A172 (cell line): Measurements from ENCODE around the gene PSMD5. TPM values are rescaled to one million over a fixed set of nuclear protein-coding genes. Genes with fewer than 3 reads are reported as not detected.
A peak's percentile ranks its signal among the peaks of the same experiment; 100 is the strongest.
"Not testable (repeated sequence)": the region's sequence is repeated elsewhere in the genome, so short reads cannot be mapped to it uniquely, and the experiment has no call there.

Source experiments
- DNase-seq: peaks from one replicate; pipeline ENCODE4 v3.0.0-alpha.2; 2015; ENCODE audit warnings: low spot score
- total RNA-seq: library from RNA; depleted of rRNA; stranded (reverse); fragments of >200 nt; shearing (Covaris generic); gene quantifications from 2 replicates; pipeline ENCODE4 v1.2.3, GENCODE V29; 2014

PSMD5 gene
- total RNA-seq, 1 experiment from 2014 or later = 65.9 TPM

GRCh38 chr9:120807607-120808379 lies 34.9 kb downstream of the PSMD5 start:
- no peak for DNase-seq

GRCh38 chr9:120804784-120805363 lies 37.8 kb downstream of the PSMD5 start:
- not testable (repeated sequence) for DNase-seq

DNA sequence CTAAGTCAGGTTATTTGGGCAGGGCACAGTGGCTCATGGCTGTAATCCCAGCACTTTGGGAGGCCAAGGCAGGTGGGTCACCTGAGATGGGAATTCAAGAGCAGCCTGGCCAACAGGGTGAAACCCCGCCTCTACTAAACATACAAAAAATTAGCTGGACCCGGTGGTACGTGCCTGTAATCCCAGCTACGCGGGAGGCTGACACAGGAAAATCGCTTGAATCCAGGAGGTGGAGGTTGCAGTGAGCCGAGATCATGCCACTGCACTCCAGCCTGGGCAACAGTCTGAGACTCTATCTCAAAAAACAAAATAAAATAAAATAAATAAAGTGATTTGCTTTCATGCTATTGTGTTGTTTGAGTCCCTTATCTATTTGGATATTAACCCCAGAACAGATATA lies 41.3 kb downstream of the PSMD5 start:
- no peak for DNase-seq

DNA sequence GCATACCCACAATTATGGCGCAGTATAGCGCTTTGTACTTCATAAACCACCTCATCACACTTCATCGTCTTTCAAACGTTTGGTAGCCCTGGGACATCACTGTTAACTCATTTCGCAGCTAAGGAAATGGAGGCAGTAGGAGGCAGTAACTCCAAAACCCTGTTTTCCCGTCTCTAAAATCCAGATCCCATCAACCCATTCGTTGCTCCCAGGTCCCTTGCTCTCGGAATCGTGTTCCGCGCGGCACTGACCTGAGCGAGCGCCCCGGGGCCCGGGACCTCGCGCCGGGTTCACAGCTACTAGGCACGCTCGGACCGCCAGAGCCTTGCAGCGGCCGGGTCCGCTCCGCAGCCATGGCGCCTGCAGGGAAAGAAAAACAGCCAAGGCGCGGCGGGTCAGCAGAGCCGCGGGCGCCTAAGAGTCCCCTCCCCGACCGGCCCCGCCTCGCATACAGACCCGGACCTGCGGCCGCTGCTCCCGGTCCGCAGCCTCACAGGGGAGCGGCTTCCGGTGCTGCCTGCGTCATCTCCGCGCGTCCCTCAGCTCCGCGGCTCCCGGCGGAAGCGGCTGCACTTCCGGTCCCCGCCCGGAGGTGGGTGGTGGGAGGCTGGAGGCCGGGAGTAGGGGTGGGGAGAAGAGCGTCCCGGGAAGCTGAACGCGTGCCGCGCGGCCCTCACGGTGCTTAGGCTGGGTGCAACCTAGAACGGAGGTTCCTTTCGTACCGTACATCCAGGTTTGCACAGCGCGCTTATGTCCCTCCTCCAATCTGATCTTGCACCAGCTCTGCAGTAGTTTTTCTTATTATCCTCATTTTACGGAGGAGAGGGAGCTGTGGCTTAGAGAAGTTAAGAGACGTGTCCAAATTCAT lies 49.6 kb downstream of the PSMD5 start, which contains the start of gene FBXW2:
FBXW2 (minus strand) TSS at position 519 of the 868 bp plus-strand sequence. CDS start 5,158 bp downstream, outside the sequence.
- peak; percentile 88 for DNase-seq

GRCh38 chr9:120791161-120791560 lies 51.6 kb downstream of the PSMD5 start:
- DNase-seq = no peak

- no peak for DNase-seq
Measured at GRCh38 chr9:120787933-120788332, 54.8 kb downstream of the PSMD5 start.

- no peak for DNase-seq
Measured at GRCh38 chr9:120783602-120784047, 59.1 kb downstream of the PSMD5 start.

GRCh38 chr9:120781236-120781635 lies 61.5 kb downstream of the PSMD5 start:
- no peak for DNase-seq

GRCh38 chr9:120780367-120780766 lies 62.4 kb downstream of the PSMD5 start:
- DNase-seq = no peak

GRCh38 chr9:120779227-120779626 lies 63.5 kb downstream of the PSMD5 start:
- no peak for DNase-seq

DNA sequence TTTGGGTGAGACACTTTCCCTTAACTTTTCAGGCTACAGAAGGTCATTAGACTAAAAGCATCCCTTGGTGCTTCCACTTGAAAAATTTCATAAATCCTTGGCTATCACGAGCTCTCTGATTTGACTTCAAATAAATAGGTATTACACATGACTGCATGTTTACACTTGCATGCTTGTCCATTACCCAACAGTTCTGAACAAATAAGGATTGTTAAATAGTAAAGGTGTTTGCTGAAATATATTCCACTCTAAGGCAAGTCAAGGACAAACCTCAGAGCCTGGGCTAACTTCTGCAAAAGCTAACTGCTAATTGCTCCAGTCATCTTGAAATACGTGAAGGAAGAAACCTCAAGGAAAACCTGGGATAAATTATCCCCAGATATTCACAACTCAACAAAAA lies 64.0 kb downstream of the PSMD5 start:
- DNase-seq = no peak

DNA sequence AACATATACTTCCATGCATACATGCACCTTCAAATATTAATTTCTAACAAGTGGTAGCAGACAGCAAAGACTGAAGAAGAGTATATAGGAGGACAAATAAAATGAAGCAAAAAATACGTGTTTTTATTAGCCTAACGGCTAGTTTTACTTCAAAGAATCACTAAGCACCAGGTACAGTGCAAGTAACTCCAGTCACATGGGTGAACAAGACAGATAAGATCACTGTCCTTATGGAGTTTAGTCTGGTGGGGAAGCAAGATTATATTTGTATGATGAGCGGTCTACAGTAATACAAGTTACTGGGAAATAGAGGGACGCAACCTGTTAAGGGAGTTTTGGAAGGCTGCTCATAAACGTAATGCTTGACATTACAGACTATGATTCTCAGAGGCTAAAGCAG lies 65.5 kb downstream of the PSMD5 start:
- DNase-seq = no peak

DNA sequence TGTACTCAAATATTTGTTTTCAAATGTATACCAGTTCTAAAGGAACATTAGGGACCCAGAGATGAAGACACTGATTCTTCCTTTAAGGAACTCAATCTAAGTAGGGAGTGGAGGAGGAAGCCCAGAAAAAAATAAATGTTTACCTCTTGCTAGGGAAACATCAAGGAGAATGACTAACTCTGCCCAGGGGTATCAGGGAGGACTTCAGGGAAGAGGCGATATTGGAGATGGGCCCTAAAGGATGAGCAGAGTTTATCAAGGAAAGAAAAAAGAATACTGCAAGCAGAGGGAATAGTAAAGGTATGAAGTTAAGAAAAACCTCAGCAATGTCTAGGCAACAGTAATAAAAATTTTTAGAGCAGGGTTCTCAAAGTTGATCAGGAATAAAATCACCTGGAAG lies 65.9 kb downstream of the PSMD5 start:
- DNase-seq = no peak

DNA sequence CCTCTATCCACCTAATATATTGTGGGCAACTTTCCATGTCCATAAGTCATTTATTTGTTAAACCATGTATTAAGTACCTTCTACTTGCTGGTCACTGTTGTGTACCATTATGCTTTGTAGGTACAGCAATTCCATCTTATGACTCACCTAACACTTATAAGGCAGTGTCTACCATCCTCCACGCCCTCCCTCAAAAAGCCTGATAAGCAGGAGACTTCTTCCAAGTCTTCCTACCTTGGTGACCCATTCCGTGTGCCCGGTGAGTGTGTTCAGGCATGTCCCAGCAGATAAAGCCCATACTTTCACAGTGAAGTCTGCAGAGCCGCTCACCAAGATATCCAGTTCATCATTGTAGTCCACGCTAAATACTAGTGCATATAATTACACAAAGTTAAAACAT lies 66.9 kb downstream of the PSMD5 start:
- DNase-seq = no peak

DNA sequence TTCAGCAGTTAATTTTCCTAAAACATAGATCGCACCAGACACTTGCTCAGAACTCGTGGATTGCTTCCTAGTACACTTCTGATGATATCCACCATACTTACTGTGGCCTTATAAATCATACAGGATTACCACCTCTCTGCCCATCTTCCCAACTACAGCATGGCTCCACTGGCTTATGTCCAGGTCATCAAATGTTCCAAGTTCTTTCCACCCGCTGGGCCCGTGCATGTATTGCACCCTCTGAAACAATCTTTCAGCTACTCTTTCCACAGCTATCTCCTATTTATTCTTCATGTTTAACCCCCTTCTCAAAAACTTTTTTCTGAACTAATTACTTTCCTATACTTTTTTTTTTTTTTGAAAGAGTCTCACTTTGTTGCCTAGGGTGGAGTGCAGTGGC lies 68.0 kb downstream of the PSMD5 start:
- DNase-seq = no peak

- no peak for DNase-seq
Measured at GRCh38 chr9:120773256-120773655, 69.5 kb downstream of the PSMD5 start.

DNA sequence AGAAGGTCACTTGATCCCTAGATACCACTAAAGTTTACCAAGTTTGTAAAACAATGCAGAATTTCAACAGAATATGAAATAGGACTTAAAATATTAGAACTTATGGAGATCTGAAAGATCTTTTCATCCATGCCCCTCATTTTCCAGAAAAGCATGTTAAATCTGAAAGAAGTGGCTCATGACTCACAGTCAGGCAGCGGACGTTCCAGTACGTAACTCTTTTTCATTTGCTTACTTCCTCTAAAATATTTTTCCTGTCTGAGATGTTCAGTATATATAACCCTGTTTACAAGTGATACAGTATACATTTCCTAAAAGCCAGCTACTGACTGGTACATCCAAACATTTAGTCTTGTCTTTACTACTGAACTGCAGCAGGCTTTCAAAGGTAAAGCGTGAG lies 71.8 kb downstream of the PSMD5 start:
- DNase-seq = no peak

GRCh38 chr9:120768886-120769285 lies 73.8 kb downstream of the PSMD5 start:
- DNase-seq = no peak

DNA sequence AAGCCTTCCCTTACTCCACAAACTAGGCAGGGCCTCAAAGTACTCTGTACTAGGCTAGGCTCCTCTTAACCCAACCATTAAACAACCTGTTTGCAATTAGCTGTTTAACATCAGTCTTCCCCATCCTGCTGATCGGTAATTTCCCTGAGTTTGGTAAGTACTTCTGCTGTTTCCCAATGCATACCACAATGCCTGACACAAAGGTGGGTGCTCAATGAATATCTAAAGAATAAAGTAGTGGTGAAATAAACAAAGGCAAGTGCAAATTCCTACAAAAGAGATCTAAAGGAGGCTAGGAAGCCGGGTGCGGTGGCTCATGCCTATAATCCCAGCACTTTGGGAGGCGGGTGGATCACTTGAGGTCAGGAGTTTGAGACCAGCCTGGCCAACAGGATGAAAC lies 74.5 kb downstream of the PSMD5 start:
- DNase-seq = no peak

GRCh38 chr9:120767451-120767850 lies 75.3 kb downstream of the PSMD5 start:
- DNase-seq = no peak
